GM19324 (cell line): ENCODE data around the gene RPL31.
A peak's percentile ranks its signal among the peaks of the same experiment; 100 is the strongest.

Experiments
- ATAC-seq: cut with Tn5 transposase; IDR thresholded peaks from one replicate; pipeline ENCODE4 v1.9.1; 2021; ENCODE audit warnings: mild to moderate bottlenecking, moderate library complexity; ENCODE audit not compliant: unreplicated experiment, low FRiP score

The RPL31 gene

DNA sequence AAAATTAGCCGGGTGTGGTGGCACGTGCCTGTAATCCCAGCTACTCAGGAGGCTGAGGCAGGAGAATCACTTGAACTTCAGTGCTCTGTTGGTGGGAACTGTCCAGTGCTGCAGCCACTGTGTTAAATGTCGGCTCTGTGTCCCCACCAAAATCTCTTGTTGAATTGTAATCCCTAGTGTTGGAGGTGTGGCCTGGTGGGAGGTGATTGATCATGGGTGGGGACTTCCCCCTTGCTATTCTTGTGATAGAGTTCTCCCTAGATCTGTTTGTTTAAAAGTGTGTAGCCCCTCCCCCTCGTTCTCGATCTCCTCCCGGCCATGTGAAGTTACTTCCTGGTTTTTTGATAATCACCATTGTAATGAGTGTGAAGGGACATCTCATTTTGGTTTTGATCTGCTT, 9.8 kb upstream of the RPL31 start:
- ATAC-seq: no peak

DNA sequence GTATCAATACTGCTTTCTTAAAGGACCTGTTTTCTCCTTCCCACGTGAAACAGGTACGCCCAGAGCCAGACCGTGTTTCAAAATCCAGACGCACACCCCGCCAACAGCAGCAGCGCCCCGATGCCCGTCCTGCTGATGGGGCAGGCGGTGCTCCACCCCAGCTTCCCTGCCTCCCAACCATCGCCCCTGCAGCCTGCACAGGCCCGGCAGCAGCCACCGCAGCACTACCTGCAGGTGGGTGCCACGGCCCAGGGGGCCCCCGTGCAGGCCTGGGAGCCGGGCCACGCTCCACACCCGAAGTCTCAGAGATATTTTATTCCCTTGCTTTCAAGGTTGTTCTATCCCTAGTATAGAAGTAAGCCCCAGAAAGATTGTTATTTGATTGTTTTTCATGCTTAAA, 8.8 kb upstream of the RPL31 start:
- ATAC-seq: no peak

DNA sequence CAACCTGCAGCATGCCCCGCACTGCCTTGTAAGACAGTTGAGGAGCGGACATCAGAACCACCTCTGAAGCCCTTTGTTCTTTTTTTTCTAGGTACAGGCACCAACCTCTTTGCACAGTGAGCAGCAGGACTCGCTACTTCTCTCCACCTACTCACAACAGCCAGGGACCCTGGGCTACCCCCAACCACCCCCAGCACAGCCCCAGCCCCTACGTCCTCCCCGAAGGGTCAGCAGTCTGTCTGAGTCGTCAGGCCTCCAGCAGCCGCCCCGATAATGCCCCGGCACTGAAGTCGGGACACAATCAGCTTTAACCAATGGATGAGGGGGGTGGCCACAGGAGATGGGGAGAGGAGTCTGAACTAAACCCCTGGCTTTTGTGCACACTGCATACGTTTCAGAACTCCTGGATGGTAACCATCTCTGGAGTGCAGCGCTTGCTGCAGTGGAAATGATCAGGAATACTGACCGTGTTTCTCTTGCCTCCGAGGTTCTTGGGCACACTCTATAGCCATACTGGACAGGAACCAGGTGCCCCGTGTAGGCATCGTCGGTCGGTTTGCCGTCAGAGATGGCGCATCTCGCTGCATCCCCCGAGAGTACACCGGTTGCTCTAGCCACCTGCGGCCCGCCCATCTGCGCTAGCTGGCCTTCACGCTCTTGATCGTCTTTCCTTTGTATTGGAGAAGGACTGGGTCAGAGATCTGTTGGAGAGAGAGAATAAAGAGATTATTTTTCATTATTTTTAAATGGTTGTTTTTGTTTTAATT, 6.6 kb upstream of the RPL31 start:
- ATAC-seq: no peak

DNA sequence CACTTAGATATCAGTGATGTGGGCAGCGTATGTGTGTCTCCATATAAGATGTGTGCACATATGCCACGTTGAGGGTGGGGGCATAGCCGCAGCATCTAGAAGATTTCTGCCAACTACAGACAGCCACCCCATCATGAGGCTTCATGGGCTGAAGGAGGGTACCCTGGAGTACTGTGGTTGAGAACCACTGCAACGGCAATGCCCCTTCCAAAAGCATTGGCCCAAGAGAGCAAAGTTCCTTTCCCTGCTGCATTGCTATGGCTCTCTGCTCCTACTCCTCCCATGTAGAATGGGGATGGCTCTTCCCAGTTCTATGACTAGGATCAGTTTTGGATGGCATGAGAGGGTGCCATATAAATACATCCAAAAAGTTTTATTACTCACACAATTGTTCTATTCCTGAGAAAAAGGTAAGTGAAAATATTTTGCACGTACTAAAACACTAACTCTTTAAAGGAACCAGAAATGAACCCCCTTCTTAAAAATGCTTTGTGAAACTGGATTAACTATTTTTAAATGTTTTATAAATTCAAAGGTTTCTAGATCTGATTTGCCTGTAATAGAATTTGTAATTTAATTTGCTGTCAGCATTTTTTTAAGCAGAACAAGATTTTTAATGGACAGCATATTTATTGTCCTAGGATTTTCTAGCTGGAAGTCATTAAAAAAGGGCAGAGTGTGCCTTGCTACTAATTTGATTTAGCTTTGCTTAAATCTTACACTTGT, 4.4 kb upstream of the RPL31 start:
- no peak for ATAC-seq

DNA sequence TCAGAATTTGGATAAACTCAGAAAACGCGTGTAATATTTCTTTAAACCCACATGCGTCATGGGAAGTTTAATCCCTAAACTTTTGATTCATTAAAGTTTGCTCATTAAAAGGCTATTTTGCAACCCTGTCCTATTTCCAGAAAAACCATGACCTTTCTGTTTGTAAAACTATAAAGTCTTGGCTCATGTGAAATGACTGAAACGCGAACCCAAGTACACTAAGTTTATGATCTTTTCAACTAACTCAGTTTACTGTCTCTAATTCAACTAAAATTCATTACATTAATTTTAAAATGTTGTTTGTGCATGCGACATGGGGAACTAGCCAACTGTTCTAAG, 3.9 kb upstream of the RPL31 start:
- ATAC-seq: no peak

DNA sequence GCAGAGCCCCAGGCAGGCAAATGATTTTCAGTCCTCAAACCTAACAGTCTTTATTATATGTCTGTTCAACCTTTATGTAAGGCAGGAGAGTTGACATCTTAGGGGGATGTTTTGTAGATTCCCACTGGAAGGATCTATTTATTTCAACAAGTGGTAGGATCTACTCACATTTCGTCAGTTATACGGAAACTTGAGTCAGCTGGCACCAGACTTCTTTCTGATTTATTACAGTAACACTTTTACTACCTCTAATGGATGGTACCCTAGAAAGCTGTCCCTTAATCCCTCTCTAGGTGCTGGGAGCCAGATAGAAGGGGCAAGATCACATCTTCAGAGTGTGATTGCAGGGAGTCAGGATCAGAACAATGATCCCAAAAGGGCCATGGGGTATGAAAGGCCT, 2.1 kb upstream of the RPL31 start:
- ATAC-seq: no peak

DNA sequence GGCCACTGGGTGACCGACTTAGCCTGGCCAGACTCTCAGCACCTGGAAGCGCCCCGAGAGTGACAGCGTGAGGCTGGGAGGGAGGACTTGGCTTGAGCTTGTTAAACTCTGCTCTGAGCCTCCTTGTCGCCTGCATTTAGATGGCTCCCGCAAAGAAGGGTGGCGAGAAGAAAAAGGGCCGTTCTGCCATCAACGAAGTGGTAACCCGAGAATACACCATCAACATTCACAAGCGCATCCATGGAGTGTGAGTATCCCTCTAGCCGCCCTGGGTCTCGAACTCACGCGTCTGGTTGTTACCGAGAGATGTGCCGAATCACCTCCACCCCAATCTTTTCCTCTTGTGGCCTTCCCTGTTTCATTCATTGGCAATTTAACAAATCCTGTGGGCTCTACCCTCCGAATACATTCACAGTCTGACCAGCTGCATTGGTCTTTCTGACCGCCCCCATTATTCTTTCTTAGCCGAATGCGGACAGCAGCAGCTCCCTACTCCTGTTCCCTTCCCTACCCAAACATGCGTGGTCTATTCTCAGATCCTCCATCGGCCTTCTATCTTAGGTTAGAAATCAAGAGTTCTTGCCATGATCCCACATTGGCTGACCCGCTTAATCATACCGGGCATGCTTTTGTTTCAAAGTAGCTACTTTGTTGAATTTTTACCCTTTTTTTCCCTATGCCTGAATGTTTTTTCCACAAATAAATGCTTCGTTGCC, 631 bp downstream of the RPL31 start:
- ATAC-seq: no peak

DNA sequence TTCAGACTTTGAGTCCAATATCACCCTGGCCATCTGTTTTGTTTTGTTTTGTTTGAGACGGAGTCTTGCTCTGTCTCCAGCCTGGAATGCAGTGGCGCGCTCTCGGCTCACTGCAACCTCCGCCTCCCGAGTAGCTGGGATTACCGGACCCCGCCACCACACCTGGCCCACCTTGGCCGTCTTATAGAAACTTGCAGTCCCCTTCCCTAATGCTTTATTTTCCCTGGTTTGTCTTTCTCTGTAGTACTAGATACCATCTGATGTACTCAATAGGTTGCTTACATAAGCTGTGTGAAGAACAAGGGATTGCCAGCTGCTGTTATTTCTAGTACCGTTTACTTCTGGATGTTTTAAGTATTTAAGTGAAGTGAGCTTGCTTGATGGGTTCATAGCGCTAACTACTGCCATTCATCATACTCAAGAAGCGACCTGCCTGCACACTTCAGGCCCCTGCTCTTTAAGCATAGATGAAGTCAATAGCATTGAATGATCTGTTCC, 1.2 kb downstream of the RPL31 start:
- ATAC-seq: no peak

DNA sequence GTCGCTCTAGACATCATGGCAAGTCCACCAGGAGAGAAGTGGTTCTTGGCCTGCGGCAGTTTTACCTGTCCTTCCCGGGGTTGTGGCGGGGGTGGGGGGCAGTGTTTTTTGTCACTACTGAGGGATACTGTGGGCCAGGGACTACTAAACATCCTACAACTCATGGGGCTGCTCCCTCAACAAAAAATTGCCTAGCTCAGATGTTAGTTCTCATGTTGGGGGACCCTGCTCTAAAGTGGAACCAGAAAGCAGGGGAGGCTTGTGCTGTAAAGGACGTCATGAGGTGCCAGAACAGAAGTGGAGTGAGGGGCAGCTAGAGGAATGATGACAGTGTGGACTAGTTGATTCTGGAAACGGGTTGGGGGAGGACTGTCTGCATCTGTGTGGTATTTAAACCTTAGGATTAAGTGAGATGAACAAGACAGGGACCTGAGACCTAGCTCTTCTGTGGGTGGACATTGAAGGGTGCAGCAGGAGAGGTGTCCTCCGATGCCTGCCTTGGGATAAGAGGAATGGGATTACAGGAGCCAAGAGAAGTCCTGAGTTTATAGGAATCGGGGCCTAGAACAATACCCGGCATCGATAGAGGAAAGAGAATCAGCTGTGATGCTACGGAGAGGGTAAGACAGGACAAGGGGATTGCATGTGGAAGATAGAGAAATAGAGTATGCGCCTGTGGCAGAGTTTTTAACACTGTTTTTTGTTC, 2.7 kb downstream of the RPL31 start:
- ATAC-seq: no peak

DNA sequence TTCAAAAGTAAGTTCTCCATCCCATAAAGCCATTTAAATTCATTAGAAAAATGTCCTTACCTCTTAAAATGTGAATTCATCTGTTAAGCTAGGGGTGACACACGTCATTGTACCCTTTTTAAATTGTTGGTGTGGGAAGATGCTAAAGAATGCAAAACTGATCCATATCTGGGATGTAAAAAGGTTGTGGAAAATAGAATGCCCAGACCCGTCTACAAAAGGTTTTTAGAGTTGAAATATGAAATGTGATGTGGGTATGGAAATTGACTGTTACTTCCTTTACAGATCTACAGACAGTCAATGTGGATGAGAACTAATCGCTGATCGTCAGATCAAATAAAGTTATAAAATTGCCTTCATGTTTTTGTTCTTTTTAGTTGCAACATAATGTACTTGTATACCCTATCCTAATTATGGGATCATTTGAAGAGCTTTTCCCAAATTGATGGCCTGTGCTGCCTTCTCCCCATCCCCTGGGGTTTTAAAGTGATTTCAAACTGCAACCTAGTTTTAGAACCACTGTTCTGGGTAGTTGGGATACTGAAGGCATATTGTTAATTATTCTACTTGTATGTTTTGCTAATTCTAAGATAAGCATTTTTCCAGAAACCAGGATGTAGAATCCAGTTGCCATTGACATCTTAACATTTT, 4.1 kb downstream of the RPL31 start:
- ATAC-seq: no peak

DNA sequence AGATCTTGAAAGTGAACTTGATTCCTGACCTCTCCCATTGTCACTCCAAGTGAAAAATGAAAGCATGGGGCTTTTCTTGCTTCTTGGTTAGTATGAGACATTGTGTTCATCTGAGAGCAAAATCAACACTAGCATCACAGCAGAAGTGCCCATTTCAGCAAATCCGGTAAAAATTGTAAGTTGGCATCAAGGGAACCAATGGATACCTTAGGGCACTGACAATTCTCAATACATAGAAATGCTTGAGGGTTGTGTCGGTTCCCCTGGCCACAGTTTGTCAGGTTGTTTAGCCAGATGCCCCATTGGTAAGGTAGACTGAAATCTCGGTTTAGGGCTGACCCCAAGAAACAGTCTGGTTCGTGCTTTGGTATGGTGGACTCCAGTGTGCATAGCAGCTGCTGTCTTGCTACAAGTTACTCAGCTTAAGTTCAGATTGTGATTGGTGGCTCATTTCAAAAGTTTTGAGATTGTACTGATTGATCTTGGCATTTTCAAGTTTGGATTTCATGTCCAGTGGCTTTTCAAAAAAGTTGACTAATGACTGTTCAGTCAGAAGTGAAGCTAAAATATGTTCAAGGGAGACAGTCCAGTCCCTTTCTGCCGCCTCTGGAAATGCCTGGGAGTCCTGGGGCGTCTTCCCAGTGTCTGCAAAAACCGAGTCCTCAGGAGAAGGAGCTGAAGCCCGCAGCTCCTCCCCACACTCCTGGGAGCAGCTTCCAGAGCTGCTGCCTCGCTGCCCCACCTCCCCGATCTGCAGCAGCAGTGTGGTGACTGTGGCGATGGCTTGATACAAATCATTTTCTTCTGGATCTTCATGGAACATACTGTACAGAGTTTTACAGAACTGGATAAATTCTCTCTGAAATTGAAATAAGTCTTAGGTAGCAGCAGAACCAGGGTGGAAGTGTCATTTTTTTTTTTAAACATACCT, 5.6 kb downstream of the RPL31 start:
- ATAC-seq: no peak

DNA sequence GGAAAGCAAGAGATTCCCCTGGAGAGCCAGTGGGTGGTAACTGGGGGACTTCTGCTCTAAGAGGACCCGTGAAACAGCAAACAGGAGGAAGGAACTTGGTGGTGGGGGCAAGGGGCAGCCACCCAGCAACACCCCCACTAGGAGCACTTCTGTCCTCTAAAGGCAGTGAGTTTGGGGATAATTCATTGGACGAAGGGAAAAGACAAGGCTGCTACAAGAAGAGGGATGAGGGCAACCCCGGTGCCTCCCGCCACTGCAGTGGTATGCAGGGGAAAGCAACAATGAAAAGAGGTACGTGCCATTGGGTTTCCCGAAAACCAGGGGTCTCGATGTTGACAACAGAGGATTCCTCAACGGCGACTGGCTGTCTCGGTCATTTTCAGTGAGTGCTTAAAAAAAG, 9.1 kb downstream of the RPL31 start:
- ATAC-seq: no peak

DNA sequence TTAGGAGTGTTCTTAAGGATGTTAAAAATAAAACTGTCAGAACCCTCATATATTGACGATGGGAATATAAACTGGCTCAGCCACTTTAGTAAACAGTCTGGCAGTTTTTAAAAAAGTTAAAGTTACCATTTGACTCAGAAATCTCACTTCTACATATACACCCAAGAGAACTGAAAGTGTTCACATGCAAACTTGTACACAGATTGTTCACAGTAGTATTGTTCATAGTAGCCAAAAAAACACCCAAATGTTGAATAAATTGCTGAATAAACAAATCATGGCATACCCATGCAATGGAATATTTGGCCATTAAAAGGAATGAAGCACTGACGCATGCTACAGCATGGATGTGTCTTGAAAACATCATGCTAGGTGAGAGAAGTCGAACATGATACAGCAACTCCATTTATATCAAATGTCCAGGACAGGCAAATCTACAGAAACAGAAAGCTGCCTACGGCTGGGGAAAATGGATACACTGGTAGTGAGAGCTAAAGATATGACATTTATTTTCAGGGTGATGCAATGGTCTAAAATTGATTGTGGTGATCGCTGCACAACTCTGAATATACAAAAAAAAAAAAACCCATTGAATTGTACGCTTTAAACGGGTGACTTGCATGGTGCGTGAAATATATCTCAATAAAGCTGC, 10.1 kb downstream of the RPL31 start:
- peak; percentile 66 for ATAC-seq

DNA sequence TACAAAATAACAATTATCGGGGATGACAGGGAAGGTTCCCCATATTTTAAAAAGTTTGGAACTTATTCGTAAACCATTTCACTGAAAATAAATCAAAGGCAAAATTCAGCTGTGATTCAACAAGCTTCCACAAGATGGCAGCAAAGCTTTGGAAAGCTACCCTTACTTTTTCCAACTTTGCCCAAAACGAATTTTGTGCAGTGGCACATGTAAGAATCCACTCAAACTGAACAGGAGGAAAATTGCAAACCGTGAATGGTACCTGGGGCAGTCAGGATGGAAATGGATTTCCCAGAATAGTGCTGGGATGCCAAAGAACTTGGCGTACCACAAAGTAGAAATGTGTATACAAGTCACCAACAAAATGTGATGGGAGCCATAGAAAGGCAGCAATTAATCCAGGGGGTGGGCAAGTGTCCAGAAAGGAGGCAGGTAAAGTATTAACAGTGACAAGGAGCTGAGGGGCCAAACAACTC, 10.7 kb downstream of the RPL31 start:
- ATAC-seq: no peak

DNA sequence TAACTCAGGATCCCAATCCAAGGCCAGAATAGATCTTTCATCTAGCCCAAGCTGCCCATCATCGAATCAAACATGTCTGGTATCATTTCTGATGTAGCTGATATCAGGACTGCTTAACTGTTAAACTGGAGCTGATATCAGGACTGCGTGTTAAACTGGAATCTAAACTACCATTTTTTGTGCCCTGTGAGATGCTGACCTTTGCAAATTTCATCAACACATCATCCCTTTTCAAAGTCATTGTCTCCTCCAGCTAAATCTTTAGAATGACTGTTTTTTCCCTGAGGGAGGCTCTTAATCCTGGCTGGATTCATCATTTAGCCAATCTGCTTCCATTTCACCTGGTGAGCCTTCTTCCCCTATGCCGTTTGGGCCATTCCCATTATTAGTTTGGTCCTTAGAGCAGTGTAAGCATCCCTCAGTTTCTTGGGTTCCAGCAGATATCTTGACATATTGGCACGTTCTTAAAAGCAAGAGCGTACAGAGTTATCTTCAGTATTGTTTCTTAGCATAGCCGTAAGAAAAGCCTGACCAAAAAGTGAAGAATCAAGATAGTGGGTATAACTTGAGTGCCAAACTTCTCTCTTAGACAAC, 12.3 kb downstream of the RPL31 start:
- no peak for ATAC-seq

DNA sequence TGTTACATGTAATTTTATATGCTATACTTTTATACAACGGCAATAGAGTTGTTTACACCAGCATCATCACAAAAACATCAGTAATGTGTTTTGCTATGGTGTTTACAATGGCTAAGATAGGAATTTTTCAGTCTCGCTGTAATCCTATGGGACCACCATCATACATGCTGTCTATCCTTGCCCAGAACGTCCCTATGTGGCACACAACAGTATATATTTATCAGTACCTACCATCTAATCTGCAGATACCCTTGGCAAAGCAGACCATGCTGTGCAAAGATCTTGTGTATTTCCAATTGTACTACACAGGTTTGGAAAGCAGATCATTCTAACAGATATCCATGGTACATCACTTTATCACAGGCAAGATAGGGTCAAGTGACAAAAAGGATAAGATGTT, 15.3 kb downstream of the RPL31 start:
- ATAC-seq: no peak

DNA sequence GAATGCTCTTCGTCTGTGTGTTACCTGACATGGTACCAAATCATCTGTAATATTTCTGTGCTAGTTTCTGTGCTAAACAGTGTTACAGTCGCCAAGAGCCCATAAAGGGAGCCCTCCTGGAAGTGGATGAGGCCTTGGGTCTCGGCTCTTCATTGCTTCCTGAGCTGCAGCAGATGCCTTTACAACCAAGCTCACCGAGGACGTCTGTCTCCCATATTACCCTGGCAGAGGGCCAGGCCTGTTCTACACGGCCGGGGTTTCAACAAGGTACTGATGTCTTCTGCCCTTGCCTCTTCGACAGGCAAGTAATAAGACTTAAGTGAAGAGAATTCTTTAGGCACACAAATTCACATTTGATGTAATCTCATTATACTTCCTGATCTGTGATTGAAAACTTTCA, 16.8 kb downstream of the RPL31 start:
- ATAC-seq: no peak

DNA sequence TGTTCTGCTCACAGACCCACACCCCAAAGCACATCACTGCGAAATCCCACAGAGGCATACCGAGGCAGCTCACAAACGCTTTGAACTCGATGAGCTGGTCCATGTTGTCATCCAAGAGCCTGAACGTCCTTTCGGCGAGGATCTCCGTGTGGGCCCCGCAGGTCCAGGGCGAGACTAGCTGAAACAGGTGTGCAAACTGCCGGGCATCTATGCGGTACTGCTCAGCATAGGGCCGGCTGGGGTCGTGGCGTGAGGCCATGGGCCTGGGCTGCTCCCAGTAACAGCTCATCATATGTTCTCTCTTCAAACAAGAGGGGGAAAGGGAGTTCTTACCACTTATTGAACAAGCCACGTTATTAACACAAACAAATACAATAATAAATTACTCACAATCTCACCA, 20.1 kb downstream of the RPL31 start:
- no peak for ATAC-seq
